HG03060 (cell line): ENCODE data around the gene CYP24A1.

Experiments
- ATAC-seq: cut with Tn5 transposase; IDR thresholded peaks from one replicate; pipeline ENCODE4 v1.9.1; 2021; ENCODE audit warnings: low read depth, moderate number of reproducible peaks; ENCODE audit not compliant: unreplicated experiment

CYP24A1 gene

DNA sequence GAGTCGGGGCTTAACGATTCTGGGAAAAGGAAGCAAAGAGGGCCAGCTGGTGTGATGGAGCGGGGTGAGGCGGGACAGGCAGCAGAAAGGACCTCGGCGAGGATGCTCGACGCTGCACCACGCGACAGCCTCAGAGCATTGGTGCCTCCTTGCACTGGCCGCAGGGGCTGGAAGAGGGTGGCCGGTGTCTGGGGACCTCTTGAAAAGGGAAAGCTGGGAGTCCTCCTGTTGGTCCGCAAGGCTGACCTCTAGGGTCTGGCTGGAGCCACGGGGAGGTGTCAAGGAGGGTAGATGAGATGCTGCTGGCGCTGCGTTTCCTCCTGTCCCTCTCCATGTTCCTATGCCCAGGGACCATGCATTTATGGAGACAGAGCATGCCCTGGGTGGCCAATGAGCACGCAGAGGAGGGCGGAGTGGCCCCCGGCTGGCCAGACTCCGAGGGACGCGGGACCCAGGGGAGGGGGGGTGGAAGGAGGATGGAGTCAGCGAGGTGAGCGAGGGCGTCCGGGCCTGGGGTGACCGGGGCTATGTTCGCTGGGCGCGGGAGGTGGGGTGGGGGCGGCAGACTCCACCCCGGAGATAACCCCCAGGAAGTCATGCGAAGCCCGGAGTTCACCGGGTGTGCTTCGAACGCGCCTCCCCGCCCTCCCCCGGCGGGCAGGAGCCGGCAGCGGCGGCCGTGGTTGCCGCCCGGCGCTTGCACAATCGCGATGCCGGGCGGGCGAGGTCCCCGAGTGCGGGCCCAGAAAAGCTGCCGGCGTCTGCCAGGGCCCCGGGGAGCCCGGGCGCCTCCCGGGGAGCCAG is at the start of gene CYP24A1:
CYP24A1 (minus strand) TSS at position 334 of the 804 bp plus-strand sequence. CDS start 407 bp downstream, outside the sequence.
- ATAC-seq: no peak

DNA sequence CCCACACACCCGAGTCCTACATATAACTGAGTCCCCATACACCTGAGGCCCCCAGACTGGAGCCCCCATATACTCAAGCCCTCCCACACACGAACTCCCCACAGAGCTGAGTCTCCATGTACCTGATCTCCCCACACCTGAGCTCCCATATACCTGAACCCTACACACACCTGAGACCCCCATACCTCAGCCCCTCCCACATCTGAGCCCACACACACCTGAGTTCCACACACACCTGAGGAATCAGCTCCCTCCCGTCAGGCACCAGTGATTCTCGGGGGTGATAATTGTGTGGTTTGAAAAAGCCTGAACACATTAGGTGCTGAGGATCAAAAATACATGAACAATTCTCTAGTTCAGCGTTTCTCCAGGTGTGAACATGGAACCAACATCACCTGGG is 49.5 kb upstream of the CYP24A1 start:
- ATAC-seq: no peak

DNA sequence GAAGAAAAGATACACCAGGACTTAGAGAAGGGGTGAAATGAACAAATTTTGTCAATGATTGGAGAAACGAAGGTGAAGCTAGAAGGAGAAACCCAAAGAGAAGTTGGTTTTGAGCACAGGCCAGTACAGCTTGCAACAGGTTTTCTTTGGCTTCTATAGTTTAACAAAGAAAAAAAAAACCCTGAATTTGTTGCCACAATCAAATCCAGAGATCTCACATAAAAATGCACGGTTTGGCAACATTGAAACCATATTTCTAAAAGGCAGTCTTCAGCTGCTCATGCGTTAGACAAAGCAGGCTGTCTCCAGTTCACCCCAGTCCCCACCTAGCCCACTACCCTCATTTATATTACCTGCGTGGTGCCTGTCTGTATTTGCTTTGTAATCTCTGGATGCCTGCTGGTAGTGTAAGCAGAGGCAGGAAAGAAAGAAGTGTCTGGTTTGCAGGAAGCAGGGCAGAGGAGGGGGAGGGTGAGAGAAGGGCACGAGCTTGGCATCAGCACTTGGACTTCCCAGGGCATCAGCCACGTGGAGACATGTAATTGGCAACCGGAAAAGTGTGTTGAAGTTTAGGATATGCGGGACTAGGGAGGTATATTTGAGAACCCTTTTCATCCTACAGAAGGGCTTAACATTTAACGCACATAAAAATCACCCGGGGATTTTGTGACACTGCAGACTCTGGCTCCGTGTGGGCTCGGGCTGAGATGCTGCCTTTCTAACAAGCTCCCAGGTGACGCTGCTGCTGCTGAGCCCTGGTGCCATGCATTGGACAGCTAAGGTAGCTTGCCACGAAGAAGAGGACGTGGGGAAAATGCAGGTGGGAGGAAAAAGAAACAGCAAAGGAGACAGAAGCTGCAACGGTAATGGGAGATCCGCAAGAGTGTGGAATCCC is 48.5 kb upstream of the CYP24A1 start:
- ATAC-seq: no peak

DNA sequence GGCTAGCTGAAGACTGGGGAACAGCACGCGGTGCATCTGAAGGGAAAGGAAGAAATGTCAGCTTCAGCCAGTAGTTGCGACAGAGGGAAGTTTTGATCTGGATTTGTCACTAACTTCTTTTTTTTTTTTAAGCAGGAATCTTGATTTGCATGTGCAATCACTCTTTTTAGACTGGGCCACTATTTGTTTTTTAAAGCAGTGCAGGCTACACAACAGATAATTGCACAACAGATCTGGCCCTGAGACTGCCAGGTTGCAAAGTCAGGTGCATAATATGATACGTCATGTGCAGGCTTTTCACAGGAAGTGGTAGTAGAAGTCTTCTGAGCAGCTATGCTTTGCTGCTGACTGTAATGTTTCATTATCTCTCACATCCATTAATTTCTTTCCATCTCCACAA is 47.6 kb upstream of the CYP24A1 start:
- ATAC-seq: peak; percentile 53

DNA sequence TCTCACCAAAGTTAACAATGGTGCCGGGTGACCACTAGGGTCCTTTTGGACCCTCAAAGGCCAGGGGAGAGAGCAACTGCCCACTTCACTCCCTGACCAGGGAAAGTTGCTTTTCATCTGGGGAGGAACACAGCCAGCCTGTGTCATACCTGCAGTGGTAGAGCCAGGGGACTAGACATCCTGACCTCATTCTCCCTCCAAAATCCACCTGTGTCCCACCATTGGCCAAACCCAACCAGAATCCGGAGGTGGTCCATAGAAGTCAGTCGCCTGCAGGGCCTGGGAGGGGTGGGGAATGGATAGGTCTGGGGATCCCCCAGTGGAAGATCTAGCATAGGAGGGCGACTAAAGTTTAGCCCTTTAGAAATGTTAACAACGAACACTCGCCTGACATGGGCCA is 46.9 kb upstream of the CYP24A1 start:
- ATAC-seq: no peak

DNA sequence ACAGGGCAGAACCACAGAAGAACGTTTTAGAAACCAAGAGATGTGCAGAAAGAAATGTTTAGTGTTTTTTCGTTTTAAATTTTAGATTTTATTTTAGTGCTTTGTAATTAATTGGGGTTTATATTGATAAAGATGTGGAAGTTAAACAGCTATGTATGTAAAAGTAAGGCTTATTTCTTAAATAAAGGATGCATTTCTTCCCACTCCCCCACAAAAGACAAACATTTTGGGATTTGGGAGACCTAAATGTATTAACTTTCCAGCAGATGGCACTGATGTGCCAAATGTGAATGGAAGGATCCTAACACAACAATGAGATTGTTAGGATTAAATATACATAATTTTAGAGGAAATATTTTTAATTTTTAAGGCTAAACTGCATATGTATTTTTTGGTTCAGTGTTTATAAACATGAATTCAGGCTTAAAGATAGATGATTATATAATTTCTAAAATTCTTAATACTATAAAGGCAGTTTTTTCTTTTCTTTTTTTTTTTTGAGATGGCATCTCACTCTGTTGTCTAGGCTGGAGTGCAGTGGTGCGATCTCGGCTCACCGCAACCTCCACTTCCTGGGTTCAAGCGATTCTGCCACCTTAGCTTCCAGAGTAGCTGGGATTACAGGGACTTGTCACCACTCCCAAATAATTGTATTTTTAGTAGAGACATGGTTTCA is 46.1 kb upstream of the CYP24A1 start:
- ATAC-seq: no peak

DNA sequence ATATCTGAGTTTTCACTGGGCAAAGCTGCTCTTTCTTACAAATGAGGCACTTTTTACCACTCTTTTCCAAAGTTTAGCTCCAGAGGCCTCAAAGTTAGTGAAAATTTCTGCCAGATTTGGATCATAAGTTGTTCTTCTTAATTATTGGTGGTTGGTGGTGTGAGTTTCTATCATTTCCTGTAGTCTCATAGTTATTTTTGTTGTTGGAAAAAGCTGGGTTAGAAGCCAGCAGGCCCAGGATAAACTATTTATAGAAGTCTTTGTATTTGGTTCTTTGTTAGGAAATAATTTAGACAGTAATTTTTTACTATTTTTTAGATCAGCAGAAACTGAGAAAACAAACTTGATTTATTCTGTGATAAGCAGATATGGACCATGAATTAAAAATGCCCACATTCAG is 44.7 kb upstream of the CYP24A1 start:
- ATAC-seq: no peak

DNA sequence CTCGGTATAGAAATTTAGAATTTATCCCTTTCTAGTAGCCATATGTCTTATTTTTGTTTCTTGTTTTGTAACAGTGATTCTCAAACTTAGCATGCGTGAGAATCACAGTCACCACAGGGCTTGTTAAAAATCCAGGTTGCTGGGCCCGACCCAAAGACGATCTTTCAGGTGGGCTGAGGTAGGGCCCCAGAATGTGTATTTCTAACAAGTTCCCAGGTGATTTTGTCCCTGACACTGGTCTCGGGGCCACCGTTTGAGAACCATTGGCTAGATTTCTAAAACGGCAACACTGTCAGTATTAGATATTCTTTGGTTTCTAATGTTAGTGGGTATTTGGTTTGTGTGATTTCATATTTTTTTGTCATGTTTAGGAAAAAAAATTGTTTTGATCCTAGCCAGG is 44.0 kb upstream of the CYP24A1 start:
- ATAC-seq: no peak

DNA sequence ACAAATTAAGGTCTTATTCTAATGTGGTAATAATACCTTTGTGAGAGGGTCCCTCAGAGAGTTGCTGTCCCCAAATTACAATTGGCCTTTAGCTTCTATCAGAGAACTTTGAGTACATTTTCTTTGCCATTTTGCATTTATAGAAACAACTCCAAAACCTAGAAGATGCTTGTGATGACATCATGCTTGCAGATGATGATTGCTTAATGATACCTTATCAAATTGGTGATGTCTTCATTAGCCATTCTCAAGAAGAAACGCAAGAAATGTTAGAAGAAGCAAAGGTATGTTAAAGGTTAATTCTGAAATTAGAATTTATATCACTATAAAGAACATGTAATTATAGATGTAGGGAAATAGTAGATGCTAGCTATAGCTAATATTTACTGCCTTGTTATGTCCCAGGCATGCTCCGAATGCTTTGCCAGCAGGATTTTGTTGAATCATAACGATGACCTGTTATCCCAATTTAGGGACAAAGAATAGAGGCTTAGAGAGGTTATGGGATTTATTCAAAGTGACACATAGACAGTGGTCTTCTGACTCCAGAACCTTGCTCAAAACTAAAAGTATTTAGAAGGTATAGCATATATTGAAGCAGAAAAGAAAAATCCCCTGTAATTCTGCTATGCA is 41.5 kb upstream of the CYP24A1 start:
- ATAC-seq: no peak

DNA sequence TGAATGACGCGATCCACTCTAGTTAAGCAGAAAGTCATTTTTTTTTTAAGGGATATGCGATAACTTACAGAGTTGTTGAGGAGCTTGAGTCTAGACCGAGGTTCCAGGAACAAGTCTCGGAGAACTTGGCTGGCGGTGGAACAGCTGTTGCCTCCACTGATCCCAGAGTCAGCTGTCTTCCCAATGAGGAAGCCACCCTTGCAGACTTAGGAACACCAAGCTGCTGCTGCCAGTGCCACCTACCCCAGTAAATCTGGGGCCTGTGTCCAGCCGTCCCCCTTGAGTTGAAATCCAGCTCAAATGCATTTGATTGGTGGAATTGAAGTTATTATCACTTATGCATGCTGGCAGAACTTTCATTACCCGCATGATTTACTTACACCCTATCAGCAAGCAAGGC is 40.8 kb upstream of the CYP24A1 start:
- ATAC-seq: no peak

DNA sequence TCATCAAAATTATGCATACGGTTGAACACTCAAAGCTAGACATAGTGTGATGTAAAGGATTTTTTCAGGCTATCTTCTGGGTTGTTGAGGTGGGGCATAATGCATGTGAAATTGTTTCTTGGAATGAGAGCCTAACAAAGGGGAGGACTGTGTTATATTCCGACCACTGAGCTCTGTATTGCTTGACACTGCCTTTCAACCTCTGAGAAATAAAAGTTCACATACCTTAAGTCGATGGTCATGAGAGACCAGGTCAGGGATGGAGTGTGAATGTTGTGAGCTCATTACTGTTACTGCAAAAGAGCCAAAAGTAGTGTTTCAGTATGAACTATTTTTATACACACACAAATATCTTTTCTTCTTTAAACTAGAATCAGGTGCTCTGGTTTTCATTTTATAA is 39.1 kb upstream of the CYP24A1 start:
- ATAC-seq: no peak

DNA sequence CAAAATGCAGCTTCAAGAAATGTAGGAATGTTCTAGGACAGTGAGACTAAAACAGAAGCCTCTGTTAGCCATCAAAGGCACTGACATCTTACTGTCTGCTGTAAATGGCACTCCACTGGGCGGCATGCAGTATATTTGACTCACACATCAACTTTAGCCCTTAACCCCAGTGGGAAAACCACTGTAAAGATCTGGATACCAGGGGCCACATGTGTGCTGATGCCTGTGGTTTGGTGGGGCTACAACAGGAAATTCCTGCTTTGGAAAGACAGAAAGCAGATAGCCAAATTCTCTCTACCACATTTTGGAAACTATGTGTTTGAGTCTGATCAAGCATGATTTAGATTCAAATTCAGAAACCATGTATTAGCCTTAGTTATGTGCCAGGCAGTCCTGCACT is 38.4 kb upstream of the CYP24A1 start:
- ATAC-seq: no peak

DNA sequence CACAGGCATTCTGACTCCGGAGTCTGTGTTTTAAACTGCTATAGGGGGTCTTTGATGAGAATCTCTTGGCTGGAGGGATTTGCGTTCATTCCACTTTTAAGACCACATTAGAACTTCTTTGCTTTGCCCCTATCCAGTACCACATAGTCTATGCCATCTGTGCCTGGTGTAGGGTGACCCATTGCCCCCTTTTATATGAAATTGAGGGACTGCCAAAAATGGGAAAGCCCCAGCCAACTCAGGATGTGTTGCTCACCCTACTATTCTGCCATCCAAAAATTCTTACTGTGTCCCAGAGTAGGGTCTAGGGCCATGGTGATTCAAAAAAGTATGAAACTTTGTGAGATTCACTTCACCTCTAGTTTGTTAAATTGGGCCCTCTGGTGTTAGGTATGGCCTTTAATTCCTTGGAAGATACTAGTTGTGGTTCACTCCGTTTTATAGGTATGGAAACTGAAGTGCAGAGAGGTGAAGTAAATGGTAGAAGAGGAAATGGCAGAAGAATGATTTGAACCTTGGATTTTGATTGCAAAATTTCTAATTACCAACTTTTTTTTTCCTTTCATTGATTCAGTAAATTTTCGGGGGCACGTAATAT is 35.5 kb upstream of the CYP24A1 start:
- no peak for ATAC-seq

DNA sequence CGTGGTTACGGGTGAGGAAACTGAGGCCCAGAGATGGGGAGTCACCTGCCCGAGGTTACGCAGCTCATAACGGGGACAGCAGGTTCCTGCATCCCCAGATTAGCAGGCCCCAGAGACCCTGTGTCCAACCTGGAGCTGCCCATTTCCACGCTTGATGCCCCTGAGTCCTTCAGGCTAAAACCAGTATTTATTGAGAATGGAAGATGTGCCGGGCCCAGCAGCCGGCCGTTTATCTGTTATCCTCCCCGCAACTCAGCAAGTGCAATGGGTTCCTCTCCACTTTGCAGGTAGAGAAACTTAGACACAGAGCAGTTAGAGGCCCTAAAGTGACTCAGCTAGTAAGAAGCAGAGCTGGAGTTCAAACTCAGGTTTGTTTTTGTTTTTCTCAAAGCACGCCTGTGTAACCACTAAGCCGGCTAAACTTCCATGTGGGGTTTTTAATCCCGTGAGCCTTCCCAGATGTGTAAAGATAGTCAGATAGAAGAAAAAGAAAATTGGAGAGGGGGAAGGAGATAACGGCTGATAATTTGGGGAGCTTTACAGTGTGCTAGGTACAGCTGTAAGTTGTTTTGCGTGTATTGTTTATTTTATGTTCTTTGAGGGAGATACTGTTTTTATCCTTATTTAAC is 34.9 kb upstream of the CYP24A1 start:
- no peak for ATAC-seq

DNA sequence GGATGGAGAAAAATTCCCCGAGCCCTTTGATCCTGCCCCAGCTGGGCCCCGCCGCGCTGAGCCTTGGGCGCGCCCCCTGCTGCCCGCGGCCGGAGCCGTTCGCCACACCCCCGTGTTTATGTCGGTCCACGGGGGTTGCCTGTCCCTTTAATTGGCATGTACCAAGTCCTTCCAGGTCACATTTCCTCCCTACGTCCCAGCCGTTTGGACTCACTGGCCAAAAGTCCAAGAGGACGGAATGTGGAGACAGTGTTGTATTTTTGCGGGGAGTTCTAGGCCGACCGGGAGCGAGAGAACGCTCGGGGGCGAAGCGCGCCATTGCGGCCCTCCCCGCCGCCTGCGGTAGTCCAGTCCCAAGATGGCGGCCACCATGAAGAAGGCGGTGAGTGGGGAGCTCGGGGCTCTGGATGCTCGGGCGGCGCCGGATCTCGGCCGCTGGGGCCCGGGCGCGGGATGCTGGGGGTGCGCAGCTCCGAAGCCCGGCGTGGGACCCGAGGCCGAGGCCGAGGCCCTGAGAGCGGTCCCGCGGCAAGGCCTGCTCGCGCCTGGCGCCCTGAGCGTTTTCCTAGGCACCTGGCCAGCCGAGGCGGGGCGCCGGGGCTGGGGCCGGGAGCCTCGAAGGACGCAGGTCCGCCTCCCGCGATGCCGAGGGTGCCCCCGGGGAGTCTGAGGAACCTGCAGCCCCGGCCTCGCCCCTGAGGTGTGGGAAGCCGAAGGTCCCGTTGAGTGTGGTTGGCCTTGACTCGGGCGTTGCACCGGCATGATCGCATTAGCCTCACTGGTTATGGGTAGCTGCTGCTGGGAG is 34.2 kb upstream of the CYP24A1 start, which contains the start of gene PFDN4:
PFDN4 (plus strand) TSS at position 345 of the 805 bp plus-strand sequence; CDS start at position 359, 14 bp downstream.
- peak; percentile 69 for ATAC-seq

DNA sequence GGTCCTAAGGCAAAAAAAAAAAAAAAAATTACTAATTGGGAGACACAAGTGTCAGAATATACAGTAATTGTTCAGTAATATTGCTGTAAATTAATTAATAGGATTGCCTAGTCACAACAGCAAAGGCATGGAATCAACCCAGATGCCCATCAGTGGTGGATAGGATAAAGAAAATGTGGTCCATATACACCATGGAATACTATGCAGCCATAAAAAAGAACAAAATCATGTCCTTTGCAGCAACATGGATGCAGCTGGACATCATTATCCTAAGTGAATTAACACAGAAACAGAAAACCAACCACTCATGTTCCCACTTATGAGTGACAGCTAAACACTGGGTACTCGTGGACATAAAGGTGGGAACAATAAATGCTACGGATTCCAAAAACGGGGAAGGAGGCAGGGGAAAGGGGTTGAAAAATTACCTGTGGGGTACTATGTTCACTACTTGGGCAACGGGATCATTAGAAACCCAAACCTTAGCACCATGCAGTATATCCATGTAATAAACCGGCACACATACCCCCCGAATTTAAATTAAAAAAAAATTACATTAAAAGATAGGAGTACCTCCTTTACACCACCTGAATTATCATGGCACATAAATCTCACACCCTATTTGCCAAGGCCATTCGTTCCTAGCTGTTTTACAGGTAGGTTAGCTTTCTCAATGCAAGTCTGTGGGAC is 33.4 kb upstream of the CYP24A1 start:
- no peak for ATAC-seq

DNA sequence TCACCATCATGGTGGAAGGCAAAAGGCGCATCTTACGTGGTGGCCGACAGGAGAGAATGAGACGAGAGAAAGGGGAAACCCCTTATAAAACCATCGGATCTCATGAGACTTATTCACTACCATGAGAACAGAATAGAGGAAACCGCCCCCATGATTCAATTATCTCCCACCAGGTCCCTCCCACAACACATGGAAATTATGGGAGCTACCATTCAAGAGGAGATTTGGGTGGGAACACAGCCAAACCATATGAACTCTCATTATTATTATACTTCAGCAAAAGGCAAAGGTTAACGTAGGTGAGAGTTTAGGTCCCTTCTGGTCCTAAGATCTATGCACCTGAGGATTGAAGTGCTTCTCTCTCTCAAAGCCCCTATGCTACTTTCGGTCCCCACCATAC is 31.7 kb upstream of the CYP24A1 start:
- no peak for ATAC-seq

DNA sequence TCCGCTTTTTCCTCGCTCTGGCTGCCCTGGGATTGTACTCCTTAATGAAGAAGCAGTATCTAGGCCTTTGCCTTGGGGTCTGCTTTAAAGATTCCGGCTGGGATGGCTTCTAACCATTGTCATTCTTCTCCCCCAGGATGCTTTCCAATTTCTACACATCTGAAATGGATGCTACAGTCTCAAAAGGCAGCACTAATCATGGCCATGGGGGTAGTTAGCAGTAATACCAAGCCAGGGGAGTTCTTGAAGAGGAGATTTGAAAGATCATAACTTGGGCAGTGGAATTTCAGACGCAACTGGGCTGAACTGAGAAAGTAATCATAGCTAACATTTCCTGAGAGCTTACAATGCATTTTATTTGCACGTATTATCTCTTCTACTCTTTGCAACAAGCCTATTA is 30.7 kb upstream of the CYP24A1 start:
- no peak for ATAC-seq
